GM23338 (cell line): ENCODE data around the gene UBE2E2. TPM values are rescaled to one million over a fixed set of nuclear protein-coding genes. Genes with fewer than 3 reads are reported as not detected.

Source experiments
- ATAC-seq: fragments of 200-7000 bp; cut with Tn5 transposase; 3 replicates; pipeline ENCODE4 v1.9.1; 2020
- DNase-seq: peaks from one replicate; pipeline ENCODE4 v3.0.0-alpha.2; 2015; ENCODE audit warnings: low spot score
- H2AFZ ChIP-seq: fragments of 200-600 bp; sonication (generic); 2 replicates; pipeline ENCODE4 v1.8.0; 2016; ENCODE audit warnings: antibody characterized with exemption, mild to moderate bottlenecking, moderate library complexity
- H3F3A ChIP-seq: fragments of 200-600 bp; sonication (generic); replicated peaks from 2 replicates; pipeline ENCODE4 v1.8.0; 2017; ENCODE audit warnings: antibody characterized with exemption, mixed run types, low read depth
- H3K27ac ChIP-seq: fragments of 200-600 bp; sonication (generic); 2 replicates; pipeline ENCODE4 v1.6.1; 2016; ENCODE audit warnings: low read depth
- H3K27me3 ChIP-seq: fragments of 200-600 bp; sonication (generic); 2 replicates; pipeline ENCODE4 v1.8.0; 2016; ENCODE audit warnings: mild to moderate bottlenecking, mixed run types, moderate library complexity; ENCODE audit not compliant: insufficient read depth
- H3K36me3 ChIP-seq: fragments of 200-600 bp; sonication (generic); 2 replicates; pipeline ENCODE4 v1.8.0; 2016; ENCODE audit warnings: mild to moderate bottlenecking; ENCODE audit not compliant: insufficient read depth
- H3K4me1 ChIP-seq: fragments of 200-600 bp; sonication (generic); 2 replicates; pipeline ENCODE4 v1.8.0; 2016; ENCODE audit warnings: mild to moderate bottlenecking, moderate library complexity; ENCODE audit not compliant: insufficient read depth
- H3K4me2 ChIP-seq: fragments of 200-600 bp; sonication (generic); 2 replicates; pipeline ENCODE4 v1.7.1; 2017; ENCODE audit warnings: mixed run types
- H3K4me3 ChIP-seq: fragments of 200-600 bp; sonication (generic); 2 replicates; pipeline ENCODE4 v1.6.1; 2016; ENCODE audit warnings: mixed run types
- H3K79me2 ChIP-seq: fragments of 200-600 bp; sonication (generic); replicated peaks from 2 replicates; pipeline ENCODE4 v1.8.0; 2017; ENCODE audit warnings: mild to moderate bottlenecking; ENCODE audit not compliant: insufficient read depth
- H3K9me2 ChIP-seq: fragments of 200-600 bp; sonication (generic); 2 replicates; pipeline ENCODE4 v1.8.0; 2017; ENCODE audit not compliant: insufficient read depth
- H4K20me1 ChIP-seq: fragments of 200-600 bp; sonication (generic); replicated peaks from 2 replicates; pipeline ENCODE4 v1.8.0; 2017; ENCODE audit warnings: mild to moderate bottlenecking; ENCODE audit not compliant: insufficient read depth
- H3K27ac Mint-ChIP-seq: 2 replicates; pipeline ENCODE4 v1.8.0; 2020; ENCODE audit warnings: inconsistent platforms, mild to moderate bottlenecking, moderate library complexity, mixed read lengths
- H3K27me3 Mint-ChIP-seq: 3 replicates; pipeline ENCODE4 v1.8.0; 2022; ENCODE audit warnings: low read depth, mild to moderate bottlenecking, moderate library complexity, mixed read lengths, inconsistent platforms; ENCODE audit not compliant: insufficient read depth, poor library complexity
- H3K36me3 Mint-ChIP-seq: 3 replicates; pipeline ENCODE4 v1.8.0; 2021; ENCODE audit warnings: low read depth, mild to moderate bottlenecking, inconsistent platforms, moderate library complexity, mixed read lengths
- H3K4me1 Mint-ChIP-seq: 3 replicates; pipeline ENCODE4 v1.8.0; 2020; ENCODE audit warnings: mild to moderate bottlenecking, inconsistent platforms, mixed read lengths
- H3K4me3 Mint-ChIP-seq: 3 replicates; pipeline ENCODE4 v1.8.0; 2021; ENCODE audit warnings: moderate library complexity, mild to moderate bottlenecking, inconsistent platforms, mixed read lengths
- H3K9me3 Mint-ChIP-seq: 3 replicates; pipeline ENCODE4 v1.8.0; 2020; ENCODE audit warnings: moderate library complexity, mild to moderate bottlenecking, inconsistent platforms, mixed read lengths
- CREB1 ChIP-seq: fragments of 250-450 bp; sonication (Bioruptor Pico); IDR thresholded peaks from 2 replicates; pipeline ENCODE4 v1.5.0; 2020; ENCODE audit warnings: low read depth, mild to moderate bottlenecking, moderate library complexity
- EZH2 ChIP-seq: fragments of 200-600 bp; sonication (generic); IDR thresholded peaks from one replicate; pipeline ENCODE4 v1.8.0; 2017; ENCODE audit warnings: antibody characterized with exemption, mild to moderate bottlenecking, low read depth; ENCODE audit not compliant: unreplicated experiment
- EZH2phosphoT487 ChIP-seq: fragments of 200-600 bp; sonication (generic); IDR thresholded peaks from one replicate; pipeline ENCODE4 v1.8.1; 2018; ENCODE audit warnings: antibody characterized with exemption; ENCODE audit not compliant: unreplicated experiment
- NANOG ChIP-seq: IDR thresholded peaks from 2 replicates; pipeline ENCODE4 v1.6.1; 2016; ENCODE audit warnings: antibody characterized with exemption, borderline replicate concordance
- POLR2AphosphoS5 ChIP-seq: IDR thresholded peaks from 2 replicates; pipeline ENCODE4 v1.6.1; 2016; ENCODE audit warnings: antibody characterized with exemption, low read depth
- STAT1 ChIP-seq: IDR thresholded peaks from one replicate; pipeline ENCODE4 v1.6.1; 2016; ENCODE audit warnings: antibody characterized with exemption; ENCODE audit not compliant: unreplicated experiment
- ZNF114 ChIP-seq: fragments of 250-450 bp; sonication (Bioruptor Pico); IDR thresholded peaks from 2 replicates; pipeline ENCODE4 v1.5.0; 2020; ENCODE audit warnings: mild to moderate bottlenecking, moderate library complexity
- ZNF331 ChIP-seq: fragments of 250-450 bp; sonication (Bioruptor Pico); IDR thresholded peaks from 2 replicates; pipeline ENCODE4 v1.5.0; 2020; ENCODE audit warnings: low read depth, mild to moderate bottlenecking, moderate library complexity
- ZNF462 ChIP-seq: fragments of 250-450 bp; sonication (Bioruptor Pico); IDR thresholded peaks from 2 replicates; pipeline ENCODE4 v1.5.0; 2020; ENCODE audit warnings: mild to moderate bottlenecking, moderate library complexity
- polyA plus RNA-seq: library from polyadenylated mRNA; unstranded; fragments of >200 nt; fragmentation: Nextera tagmentation; extraction: Ambion mirVana; gene quantifications from 2 replicates; pipeline ENCODE4 v1.2.1, GENCODE V29; 2016
- total RNA-seq: library from RNA; depleted of rRNA; stranded (reverse); fragments of >200 nt; shearing (Covaris generic); gene quantifications from 2 replicates; pipeline ENCODE4 v1.2.3, GENCODE V29; 2014
- TF ChIP-seq, protein P1 (sequence below): IDR thresholded peaks from 2 replicates; pipeline ENCODE4 v1.6.1; 2016; ENCODE audit warnings: antibody characterized with exemption
- TF ChIP-seq, protein P2 (sequence below): IDR thresholded peaks from one replicate; pipeline ENCODE4 v1.6.1; 2018; ENCODE audit warnings: antibody characterized with exemption; ENCODE audit not compliant: unreplicated experiment
- TF ChIP-seq, protein P3 (sequence below), 2 experiments: fragments of 200-600 bp in 1 of 2; sonication (generic) in 1 of 2; conservative IDR thresholded peaks; 2 replicates each; pipeline versions ENCODE4 v1.5.1 to v1.6.1; 2016 to 2017; ENCODE audit warnings: antibody characterized with exemption in 2 of 2, low read depth in 2 of 2, mild to moderate bottlenecking in 2 of 2, moderate library complexity in 1 of 2

UBE2E2 gene
- total and polyA plus RNA-seq, 2 experiments from 2014 or later, result 86.9 to 169 TPM

DNA sequence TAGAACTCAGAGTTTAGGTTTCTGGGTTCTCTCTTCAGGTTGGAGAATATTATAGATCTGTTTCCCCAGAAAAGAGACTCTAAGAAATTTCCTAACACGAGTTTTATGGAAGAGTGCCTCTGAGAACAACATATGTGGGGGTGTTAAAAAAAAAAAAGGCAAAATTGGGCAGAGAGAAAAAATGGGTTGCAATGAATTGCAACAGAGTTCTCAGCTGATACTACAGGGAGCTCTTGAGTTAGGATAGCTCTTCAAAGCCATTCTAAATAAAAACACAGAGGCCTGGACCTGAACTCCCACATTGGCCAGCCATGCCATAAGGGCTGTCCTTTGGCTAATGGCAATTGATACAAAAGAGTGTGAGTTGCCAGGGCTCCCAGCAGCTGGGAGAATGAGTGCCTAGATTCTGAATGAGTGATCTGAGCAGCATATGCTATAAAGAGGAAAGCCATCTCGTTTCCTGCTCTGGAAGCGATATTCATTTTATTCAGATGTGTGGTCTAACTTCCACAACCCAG lies 20.1 kb upstream of the UBE2E2 start:
- Histone ChIP-seq H3K27me3 (no peaks in the 10 kb centered on the region), H2AFZ (no peak overlapping the region), H4K20me1 (no peaks in the 10 kb centered on the region), H3K79me2 (no peaks in the 10 kb centered on the region), H3F3A (no peaks in the 10 kb centered on the region), H3K4me1 (peaks cover 3% of the 10 kb centered on the region; the same call in 1 of the 2 replicates), H3K4me2 (no peak overlapping the region), H3K36me3 (no peaks in the 10 kb centered on the region), H3K27ac (no peak overlapping the region), H3K9me2 (no peaks in the 10 kb centered on the region), H3K4me3 (no peak overlapping the region)
- no peak for ATAC-seq
- no peaks in the 10 kb centered on the region for H3K36me3 Mint-ChIP-seq
- peaks cover under 1% of the 10 kb centered on the region for H3K27me3 Mint-ChIP-seq
- DNase-seq, result no peak
- no peaks in the 10 kb centered on the region for H3K9me3 Mint-ChIP-seq
- TF ChIP-seq EZH2 (no peak), ZNF114 (CRISPR knock-in tag) (no peak), STAT1 (no peak), EZH2phosphoT487 (no peak), NANOG (no peak), ZNF331 (no peak), POLR2AphosphoS5 (no peak), ZNF462 (CRISPR knock-in tag) (no peak), CREB1 (CRISPR knock-in tag) (no peak)
- TF ChIP-seq, protein P1, sequence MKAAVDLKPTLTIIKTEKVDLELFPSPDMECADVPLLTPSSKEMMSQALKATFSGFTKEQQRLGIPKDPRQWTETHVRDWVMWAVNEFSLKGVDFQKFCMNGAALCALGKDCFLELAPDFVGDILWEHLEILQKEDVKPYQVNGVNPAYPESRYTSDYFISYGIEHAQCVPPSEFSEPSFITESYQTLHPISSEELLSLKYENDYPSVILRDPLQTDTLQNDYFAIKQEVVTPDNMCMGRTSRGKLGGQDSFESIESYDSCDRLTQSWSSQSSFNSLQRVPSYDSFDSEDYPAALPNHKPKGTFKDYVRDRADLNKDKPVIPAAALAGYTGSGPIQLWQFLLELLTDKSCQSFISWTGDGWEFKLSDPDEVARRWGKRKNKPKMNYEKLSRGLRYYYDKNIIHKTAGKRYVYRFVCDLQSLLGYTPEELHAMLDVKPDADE, result no peak
- TF ChIP-seq, protein P2, sequence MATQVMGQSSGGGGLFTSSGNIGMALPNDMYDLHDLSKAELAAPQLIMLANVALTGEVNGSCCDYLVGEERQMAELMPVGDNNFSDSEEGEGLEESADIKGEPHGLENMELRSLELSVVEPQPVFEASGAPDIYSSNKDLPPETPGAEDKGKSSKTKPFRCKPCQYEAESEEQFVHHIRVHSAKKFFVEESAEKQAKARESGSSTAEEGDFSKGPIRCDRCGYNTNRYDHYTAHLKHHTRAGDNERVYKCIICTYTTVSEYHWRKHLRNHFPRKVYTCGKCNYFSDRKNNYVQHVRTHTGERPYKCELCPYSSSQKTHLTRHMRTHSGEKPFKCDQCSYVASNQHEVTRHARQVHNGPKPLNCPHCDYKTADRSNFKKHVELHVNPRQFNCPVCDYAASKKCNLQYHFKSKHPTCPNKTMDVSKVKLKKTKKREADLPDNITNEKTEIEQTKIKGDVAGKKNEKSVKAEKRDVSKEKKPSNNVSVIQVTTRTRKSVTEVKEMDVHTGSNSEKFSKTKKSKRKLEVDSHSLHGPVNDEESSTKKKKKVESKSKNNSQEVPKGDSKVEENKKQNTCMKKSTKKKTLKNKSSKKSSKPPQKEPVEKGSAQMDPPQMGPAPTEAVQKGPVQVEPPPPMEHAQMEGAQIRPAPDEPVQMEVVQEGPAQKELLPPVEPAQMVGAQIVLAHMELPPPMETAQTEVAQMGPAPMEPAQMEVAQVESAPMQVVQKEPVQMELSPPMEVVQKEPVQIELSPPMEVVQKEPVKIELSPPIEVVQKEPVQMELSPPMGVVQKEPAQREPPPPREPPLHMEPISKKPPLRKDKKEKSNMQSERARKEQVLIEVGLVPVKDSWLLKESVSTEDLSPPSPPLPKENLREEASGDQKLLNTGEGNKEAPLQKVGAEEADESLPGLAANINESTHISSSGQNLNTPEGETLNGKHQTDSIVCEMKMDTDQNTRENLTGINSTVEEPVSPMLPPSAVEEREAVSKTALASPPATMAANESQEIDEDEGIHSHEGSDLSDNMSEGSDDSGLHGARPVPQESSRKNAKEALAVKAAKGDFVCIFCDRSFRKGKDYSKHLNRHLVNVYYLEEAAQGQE, result no peak
- TF ChIP-seq, protein P3, sequence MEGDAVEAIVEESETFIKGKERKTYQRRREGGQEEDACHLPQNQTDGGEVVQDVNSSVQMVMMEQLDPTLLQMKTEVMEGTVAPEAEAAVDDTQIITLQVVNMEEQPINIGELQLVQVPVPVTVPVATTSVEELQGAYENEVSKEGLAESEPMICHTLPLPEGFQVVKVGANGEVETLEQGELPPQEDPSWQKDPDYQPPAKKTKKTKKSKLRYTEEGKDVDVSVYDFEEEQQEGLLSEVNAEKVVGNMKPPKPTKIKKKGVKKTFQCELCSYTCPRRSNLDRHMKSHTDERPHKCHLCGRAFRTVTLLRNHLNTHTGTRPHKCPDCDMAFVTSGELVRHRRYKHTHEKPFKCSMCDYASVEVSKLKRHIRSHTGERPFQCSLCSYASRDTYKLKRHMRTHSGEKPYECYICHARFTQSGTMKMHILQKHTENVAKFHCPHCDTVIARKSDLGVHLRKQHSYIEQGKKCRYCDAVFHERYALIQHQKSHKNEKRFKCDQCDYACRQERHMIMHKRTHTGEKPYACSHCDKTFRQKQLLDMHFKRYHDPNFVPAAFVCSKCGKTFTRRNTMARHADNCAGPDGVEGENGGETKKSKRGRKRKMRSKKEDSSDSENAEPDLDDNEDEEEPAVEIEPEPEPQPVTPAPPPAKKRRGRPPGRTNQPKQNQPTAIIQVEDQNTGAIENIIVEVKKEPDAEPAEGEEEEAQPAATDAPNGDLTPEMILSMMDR (conservative IDR thresholded peaks at IDR 0.05; ENCODE audit: low read depth in 2 of 2), result no peak
- peaks cover 12% of the 10 kb centered on the region for H3K4me1 Mint-ChIP-seq
- no peak overlapping the region for H3K4me3 Mint-ChIP-seq
- H3K27ac Mint-ChIP-seq, result no peak overlapping the region
